GM23248 (cell line): ENCODE measurements around the gene HMG20A.

Source experiments
- EZH2 ChIP-seq: fragments of 200-600 bp; sonication (generic); IDR thresholded peaks from 2 replicates; pipeline ENCODE4 v1.6.1; 2018; ENCODE audit warnings: antibody characterized with exemption, mild to moderate bottlenecking; ENCODE audit not compliant: insufficient read depth, poor library complexity, severe bottlenecking
- EZH2phosphoT487 ChIP-seq: fragments of 200-600 bp; sonication (generic); IDR thresholded peaks from 2 replicates; pipeline ENCODE4 v1.6.1; 2018; ENCODE audit warnings: antibody characterized with exemption, moderate library complexity, mild to moderate bottlenecking, low read depth; ENCODE audit not compliant: insufficient read depth

GRCh38 chr15:77418966-77419835 lies 1.5 kb upstream of the HMG20A start:
- TF ChIP-seq EZH2 = no peak
- TF ChIP-seq EZH2phosphoT487 = no peak
